ENCODE data around the gene SF1.

DNA sequence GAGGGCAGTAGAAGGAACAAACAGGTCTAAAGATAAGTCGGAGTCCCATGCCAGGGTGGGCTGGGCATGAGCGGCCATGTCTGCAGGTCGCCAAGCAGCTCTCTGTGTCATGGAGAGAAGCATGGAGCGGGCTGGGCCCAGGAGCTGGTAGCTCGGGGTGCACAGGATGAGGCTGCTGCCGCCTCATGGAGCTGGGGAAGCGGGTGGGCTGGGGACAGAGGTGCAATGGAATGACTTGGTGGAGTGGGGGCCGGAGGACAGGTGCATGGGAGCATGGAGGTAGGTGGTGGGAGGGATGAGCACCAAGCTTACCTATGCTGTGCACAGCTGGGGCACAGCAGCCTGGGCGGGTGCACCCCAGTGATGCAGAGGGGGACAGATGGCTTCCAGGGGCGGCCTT, 58.9 kb downstream of the SF1 start:
- TF ChIP-seq POLR2A (IDR thresholded peaks at IDR 0.05): no peak
- TF ChIP-seq, protein P1, sequence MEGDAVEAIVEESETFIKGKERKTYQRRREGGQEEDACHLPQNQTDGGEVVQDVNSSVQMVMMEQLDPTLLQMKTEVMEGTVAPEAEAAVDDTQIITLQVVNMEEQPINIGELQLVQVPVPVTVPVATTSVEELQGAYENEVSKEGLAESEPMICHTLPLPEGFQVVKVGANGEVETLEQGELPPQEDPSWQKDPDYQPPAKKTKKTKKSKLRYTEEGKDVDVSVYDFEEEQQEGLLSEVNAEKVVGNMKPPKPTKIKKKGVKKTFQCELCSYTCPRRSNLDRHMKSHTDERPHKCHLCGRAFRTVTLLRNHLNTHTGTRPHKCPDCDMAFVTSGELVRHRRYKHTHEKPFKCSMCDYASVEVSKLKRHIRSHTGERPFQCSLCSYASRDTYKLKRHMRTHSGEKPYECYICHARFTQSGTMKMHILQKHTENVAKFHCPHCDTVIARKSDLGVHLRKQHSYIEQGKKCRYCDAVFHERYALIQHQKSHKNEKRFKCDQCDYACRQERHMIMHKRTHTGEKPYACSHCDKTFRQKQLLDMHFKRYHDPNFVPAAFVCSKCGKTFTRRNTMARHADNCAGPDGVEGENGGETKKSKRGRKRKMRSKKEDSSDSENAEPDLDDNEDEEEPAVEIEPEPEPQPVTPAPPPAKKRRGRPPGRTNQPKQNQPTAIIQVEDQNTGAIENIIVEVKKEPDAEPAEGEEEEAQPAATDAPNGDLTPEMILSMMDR (IDR thresholded peaks at IDR 0.05): no peak
